Aorta (tissue), 5 donors: ENCODE results near the gene SH3YL1. TPM values are rescaled to one million over a fixed set of nuclear protein-coding genes. Genes with fewer than 3 reads are reported as not detected.
A peak's percentile ranks its signal among the peaks of the same experiment; 100 is the strongest.

Source experiments
- ATAC-seq: fragments of 200-7000 bp; cut with Tn5 transposase; one replicate; pipeline ENCODE4 v1.9.1; 2022; ENCODE audit warnings: moderate library complexity; ENCODE audit not compliant: low FRiP score
- DNase-seq, 2 donors: peaks; one replicate each; pipeline ENCODE4 v3.0.0-alpha.2; 2020
- H3K27ac ChIP-seq, 2 donors: one replicate each; pipeline ENCODE4 v1.5.1; 2013; ENCODE audit warnings: low read length in 2 of 2, mild to moderate bottlenecking in 2 of 2, moderate library complexity in 2 of 2, control low read depth in 1 of 2, inconsistent platforms in 1 of 2, low read depth in 1 of 2
- H3K27me3 ChIP-seq, 2 donors: one replicate each; pipeline ENCODE4 v1.6.1; 2013; ENCODE audit warnings: control low read depth in 1 of 2, low read length in 1 of 2, mild to moderate bottlenecking in 1 of 2, moderate library complexity in 1 of 2; ENCODE audit not compliant: insufficient read depth in 2 of 2, control insufficient read depth in 1 of 2
- H3K36me3 ChIP-seq, 2 donors: one replicate each; pipeline ENCODE4 v1.6.1; 2013; ENCODE audit warnings: control low read depth in 1 of 2, low read length in 1 of 2, mild to moderate bottlenecking in 1 of 2; ENCODE audit not compliant: insufficient read depth in 2 of 2, control insufficient read depth in 1 of 2
- H3K4me1 ChIP-seq, 2 donors: one replicate each; pipeline ENCODE4 v1.6.1; 2013; ENCODE audit warnings: low read length in 2 of 2, control low read depth in 1 of 2, mild to moderate bottlenecking in 1 of 2, moderate library complexity in 1 of 2; ENCODE audit not compliant: insufficient read depth in 2 of 2, control insufficient read depth in 1 of 2
- H3K4me3 ChIP-seq, 2 donors: one replicate each; pipeline ENCODE4 v1.5.1; 2013; ENCODE audit warnings: low read length in 2 of 2, control low read depth in 1 of 2, mild to moderate bottlenecking in 1 of 2
- H3K9me3 ChIP-seq: one replicate; pipeline ENCODE4 v1.6.1; 2013; ENCODE audit warnings: mild to moderate bottlenecking, low read length; ENCODE audit not compliant: control insufficient read depth
- WGBS, 2 donors: extraction: QIAGEN DNeasy Blood & Tissue Kit; methylation state at CpG; one replicate each; pipeline ENCODE4 v1.1.7; 2013; 5-methylcytosine and 5-hydroxymethylcytosine counted together
- intact Hi-C, 2 donors: fragments of 100-400 bp; cut with DNase I; formaldehyde crosslinking; loops; one replicate each; pipeline versions ENCODE4 v1.14.2 to v1.15.0; 2022
- polyA plus RNA-seq, 2 donors: library from polyadenylated mRNA; stranded (reverse); fragments of 200-250 nt; gene quantifications; one replicate each; pipeline ENCODE4 v1.2.3, GENCODE V29; 2013
- total RNA-seq, 2 donors: library from RNA; stranded (reverse); fragmentation: NEBNext Ultra II Directional; extraction: Animal tissue kit (Norgen Biotek cat#: 25700); gene quantifications; one replicate each; pipeline ENCODE4 v1.2.1, GENCODE V29; 2021
- donor health status: healthy with polysubstance abuse.
- donor health status: Bipolar disorder and iron deficiency.
- donor health status: DM: no; HTN: no; CAD: no.
- donor health status: DM: no; HTN: no; CAD: no.
- donor health status: DM: yes; HTN: yes; CAD: no.

SH3YL1 gene
- total and polyA plus RNA-seq, 4 donors: 25.9 to 37.3 (median 30.6) TPM

GRCh38 chr2:228115-228514 lies 35.7 kb downstream of the SH3YL1 start:
- Histone ChIP-seq H3K9me3 (no peaks in the 10 kb centered on the region), H3K4me1 (peaks cover 0 to 2% of the 10 kb centered on the region in 2 donors), H3K27ac (no peak overlapping the region), H3K4me3 (no peak overlapping the region), H3K36me3 (peaks cover 7 to 9% of the 10 kb centered on the region in 2 donors), H3K27me3 (no peaks in the 10 kb centered on the region)
- intact Hi-C loops: no loop called here
- DNase-seq (no peak), ATAC-seq (no peak)
- 89 to 93% methylated on average over 9 of the region's 9 CpGs for WGBS, 2 donors

GRCh38 chr2:223971-224760 lies 39.7 kb downstream of the SH3YL1 start:
- H3K36me3 ChIP-seq: peaks cover 5 to 7% of the 10 kb centered on the region in 2 donors
- H3K4me1 ChIP-seq: peaks cover 0 to 2% of the 10 kb centered on the region in 2 donors
- no peaks in the 10 kb centered on the region for H3K27me3 ChIP-seq
- intact Hi-C loops: no loop called here
- WGBS, 2 donors: 86 to 91% methylated on average over 6 of the region's 6 CpGs
- H3K4me3 ChIP-seq: no peak overlapping the region
- no peak overlapping the region for H3K27ac ChIP-seq
- ATAC-seq (no peak), DNase-seq (no peak)
- no peaks in the 10 kb centered on the region for H3K9me3 ChIP-seq

- Histone ChIP-seq H3K27me3 (no peaks in the 10 kb centered on the region), H3K4me3 (no peak overlapping the region), H3K9me3 (no peaks in the 10 kb centered on the region), H3K36me3 (peaks cover 5 to 7% of the 10 kb centered on the region in 2 donors), H3K4me1 (peaks cover 0 to 2% of the 10 kb centered on the region in 2 donors), H3K27ac (no peak overlapping the region)
- 83 to 88% methylated on average over 4 of the region's 4 CpGs for WGBS, 2 donors
- no peak for ATAC-seq
- intact Hi-C loops: no loop called here
- DNase-seq: no peak
Observed at GRCh38 chr2:223451-223850, 40.4 kb downstream of the SH3YL1 start.

- ATAC-seq (no peak), DNase-seq (no peak)
- no peaks in the 10 kb centered on the region for H3K4me1 ChIP-seq
- H3K27me3 ChIP-seq: peaks cover 0 to 2% of the 10 kb centered on the region in 2 donors
- H3K9me3 ChIP-seq: peaks cover 2% of the 10 kb centered on the region
- peaks cover 0 to 6% of the 10 kb centered on the region in 2 donors for H3K36me3 ChIP-seq
- intact Hi-C loops: loop anchor here in 1 of 2 donors (5.0 kb wide), 1 partner anchor 54 kb away; no protein-coding TSS in a partner anchor
- WGBS, 2 donors: 77 to 85% methylated on average over 3 of the region's 3 CpGs
- no peak overlapping the region for H3K27ac ChIP-seq
- H3K4me3 ChIP-seq: no peak overlapping the region
Observed at GRCh38 chr2:216068-216467, 47.8 kb downstream of the SH3YL1 start.

- DNase-seq: no peak
- peak; percentile 22 for ATAC-seq
- H3K27ac ChIP-seq: no peak overlapping the region
Observed at GRCh38 chr2:213932-214693, 49.7 kb downstream of the SH3YL1 start.

GRCh38 chr2:211486-212184 lies 52.2 kb downstream of the SH3YL1 start:
- no peaks in the 10 kb centered on the region for H3K4me1 ChIP-seq
- no peak overlapping the region for H3K4me3 ChIP-seq
- H3K27ac ChIP-seq: no peak overlapping the region
- intact Hi-C loops: no loop called here
- DNase-seq: no peak
- H3K9me3 ChIP-seq: peaks cover 2% of the 10 kb centered on the region
- H3K27me3 ChIP-seq: peaks cover 0 to 4% of the 10 kb centered on the region in 2 donors
- no peak for ATAC-seq
- 66 to 95% methylated on average over 5 of the region's 5 CpGs for WGBS, 2 donors
- no peaks in the 10 kb centered on the region for H3K36me3 ChIP-seq

More at GRCh38 chr2:213932-214693, 49.7 kb downstream of the SH3YL1 start:
- Histone ChIP-seq H3K27me3 (peaks cover 0 to 4% of the 10 kb centered on the region in 2 donors), H3K4me3 (no peak overlapping the region), H3K36me3 (peaks cover 0 to 2% of the 10 kb centered on the region in 2 donors), H3K9me3 (peaks cover 2% of the 10 kb centered on the region), H3K4me1 (no peaks in the 10 kb centered on the region)
- 55 to 72% methylated on average over 43 of the region's 43 CpGs for WGBS, 2 donors
- intact Hi-C loops: no loop called here

GRCh38 chr2:210660-211059 lies 53.2 kb downstream of the SH3YL1 start:
- 79 to 83% methylated on average over 4 of the region's 4 CpGs for WGBS, 2 donors
- no peak overlapping the region for H3K27ac ChIP-seq
- ATAC-seq (no peak), DNase-seq (no peak)
- H3K4me3 ChIP-seq: no peak overlapping the region
- intact Hi-C loops: no loop called here
- peaks cover 2% of the 10 kb centered on the region for H3K9me3 ChIP-seq
- peaks cover 0 to 4% of the 10 kb centered on the region in 2 donors for H3K27me3 ChIP-seq
- no peaks in the 10 kb centered on the region for H3K4me1 ChIP-seq
- no peaks in the 10 kb centered on the region for H3K36me3 ChIP-seq

GRCh38 chr2:209470-209869 lies 54.4 kb downstream of the SH3YL1 start:
- intact Hi-C loops: no loop called here
- ATAC-seq (no peak), DNase-seq (no peak)
- Histone ChIP-seq H3K9me3 (peaks cover 2% of the 10 kb centered on the region), H3K4me1 (no peaks in the 10 kb centered on the region), H3K4me3 (no peak overlapping the region), H3K27ac (no peak overlapping the region), H3K27me3 (peaks cover 0 to 4% of the 10 kb centered on the region in 2 donors), H3K36me3 (no peaks in the 10 kb centered on the region)
- 75 to 86% methylated on average over 2 of the region's 2 CpGs for WGBS, 2 donors
